Liver (tissue), 9 donors: ENCODE measurements around the gene PARD6G. TPM values are rescaled to one million over a fixed set of nuclear protein-coding genes. Genes with fewer than 3 reads are reported as not detected.

Experiments
- DNase-seq: peaks from one replicate; pipeline ENCODE4 v3.0.0-alpha.2; 2017; ENCODE audit warnings: low spot score
- H3K27ac ChIP-seq, 2 donors: one replicate each; pipeline ENCODE4 v1.7.0; 2013; ENCODE audit warnings: inconsistent platforms in 2 of 2, low read length in 2 of 2, control low read depth in 1 of 2, low read depth in 1 of 2, mild to moderate bottlenecking in 1 of 2
- H3K27me3 ChIP-seq, 4 donors: one replicate each; pipeline versions ENCODE4 v1.6.1 to v1.7.0; 2013; ENCODE audit warnings: low read length in 3 of 4, inconsistent platforms in 1 of 4, mild to moderate bottlenecking in 1 of 4, moderate library complexity in 1 of 4; ENCODE audit not compliant: control insufficient read depth in 4 of 4, insufficient read depth in 4 of 4
- H3K36me3 ChIP-seq, 4 donors: one replicate each; pipeline versions ENCODE4 v1.6.1 to v1.7.0; 2013; ENCODE audit warnings: low read length in 3 of 4, mild to moderate bottlenecking in 3 of 4, low read depth in 1 of 4, moderate library complexity in 1 of 4; ENCODE audit not compliant: control insufficient read depth in 4 of 4, insufficient read depth in 3 of 4
- H3K4me1 ChIP-seq, 4 donors: one replicate each; pipeline versions ENCODE4 v1.6.1 to v1.7.0; 2013; ENCODE audit warnings: low read length in 3 of 4, mild to moderate bottlenecking in 3 of 4, moderate library complexity in 1 of 4; ENCODE audit not compliant: control insufficient read depth in 4 of 4, insufficient read depth in 4 of 4
- H3K4me3 ChIP-seq, 3 donors: one replicate each; pipeline versions ENCODE4 v1.6.1 to v1.7.0; 2013; ENCODE audit warnings: low read length in 3 of 3, control low read depth in 1 of 3, low read depth in 1 of 3, mild to moderate bottlenecking in 1 of 3
- H3K9ac ChIP-seq, 2 donors: one replicate each; pipeline ENCODE4 v1.7.0; 2013; ENCODE audit warnings: low read length in 2 of 2, mild to moderate bottlenecking in 2 of 2, moderate library complexity in 2 of 2, control low read depth in 1 of 2, low read depth in 1 of 2
- H3K9me3 ChIP-seq, 4 donors: one replicate each; pipeline versions ENCODE4 v1.6.1 to v1.7.0; 2013; ENCODE audit warnings: low read length in 3 of 4; ENCODE audit not compliant: control insufficient read depth in 4 of 4
- EGR1 ChIP-seq, 2 donors: IDR thresholded peaks; 2 replicates each; pipeline ENCODE4 v1.6.1; 2016 to 2018; ENCODE audit warnings: antibody characterized with exemption in 2 of 2, low read depth in 2 of 2
- FOXA1 ChIP-seq: IDR thresholded peaks from 2 replicates; pipeline ENCODE4 v1.6.1; 2016; ENCODE audit warnings: antibody characterized with exemption
- FOXA2 ChIP-seq: IDR thresholded peaks from 2 replicates; pipeline ENCODE4 v1.6.1; 2016; ENCODE audit warnings: antibody characterized with exemption
- GABPA ChIP-seq, 2 donors: IDR thresholded peaks in 1 of 2; conservative IDR thresholded peaks in 1 of 2; 2 replicates each; pipeline ENCODE4 v1.6.1; 2016; ENCODE audit warnings: antibody characterized with exemption in 2 of 2, mild to moderate bottlenecking in 1 of 2, moderate library complexity in 1 of 2
- HNF4A ChIP-seq, 2 donors: conservative IDR thresholded peaks; 2 replicates each; pipeline ENCODE4 v1.6.1; 2016; ENCODE audit warnings: antibody characterized with exemption in 2 of 2, mild to moderate bottlenecking in 2 of 2
- HNF4G ChIP-seq: IDR thresholded peaks from 2 replicates; pipeline ENCODE4 v1.6.1; 2016; ENCODE audit warnings: antibody characterized with exemption
- JUND ChIP-seq, 2 donors: IDR thresholded peaks; 2 replicates each; pipeline ENCODE4 v1.6.1; 2016; ENCODE audit warnings: antibody characterized with exemption in 2 of 2
- NR2F2 ChIP-seq: IDR thresholded peaks from 2 replicates; pipeline ENCODE4 v1.6.1; 2016; ENCODE audit warnings: antibody characterized with exemption
- RAD21 ChIP-seq, 2 donors: IDR thresholded peaks; 2 replicates each; pipeline ENCODE4 v1.6.1; 2016; ENCODE audit warnings: antibody characterized with exemption in 2 of 2, mild to moderate bottlenecking in 2 of 2
- RXRA ChIP-seq, 2 donors: IDR thresholded peaks; 2 replicates each; pipeline ENCODE4 v1.6.1; 2017 to 2018; ENCODE audit warnings: antibody characterized with exemption in 2 of 2, mild to moderate bottlenecking in 1 of 2
- SP1 ChIP-seq: IDR thresholded peaks from 2 replicates; pipeline ENCODE4 v1.6.1; 2018; ENCODE audit warnings: antibody characterized with exemption, mild to moderate bottlenecking
- TAF1 ChIP-seq: conservative IDR thresholded peaks from 2 replicates; pipeline ENCODE4 v1.6.1; 2016; ENCODE audit warnings: antibody characterized with exemption, mild to moderate bottlenecking
- YY1 ChIP-seq: IDR thresholded peaks from 2 replicates; pipeline ENCODE4 v1.6.1; 2016; ENCODE audit warnings: antibody characterized with exemption, mild to moderate bottlenecking
- WGBS: extraction: QIAGEN DNeasy Blood & Tissue Kit; methylation state at CpG from one replicate; pipeline ENCODE4 v1.1.7; 2013; 5-methylcytosine and 5-hydroxymethylcytosine counted together
- polyA plus RNA-seq, 2 donors: library from polyadenylated mRNA; stranded (reverse) in 1 of 2; unstranded in 1 of 2; fragments of 200-250 nt in 1 of 2; fragments of >200 nt in 1 of 2; fragmentation: Nextera tagmentation in 1 of 2; extraction: Ambion mirVana in 1 of 2; gene quantifications; one replicate each; pipeline versions ENCODE4 v1.2.1 to v1.2.3, GENCODE V29; 2013 to 2015
- total RNA-seq, 2 donors: library from RNA; depleted of rRNA; stranded (reverse); fragments of >200 nt; gene quantifications; one replicate each; pipeline ENCODE4 v1.2.3, GENCODE V29; 2014
- TF ChIP-seq, protein P1 (sequence below): fragments of 150-350 bp; IDR thresholded peaks from 2 replicates; pipeline ENCODE4 v1.5.1; 2017; ENCODE audit warnings: improper control_type of control experiment, low read depth, low read length; ENCODE audit not compliant: missing input control
- TF ChIP-seq, protein P2 (sequence below): IDR thresholded peaks from 2 replicates; pipeline ENCODE4 v1.6.1; 2016; ENCODE audit warnings: antibody characterized with exemption
- TF ChIP-seq, protein P3 (sequence below): IDR thresholded peaks from 2 replicates; pipeline ENCODE4 v1.6.1; 2016; ENCODE audit warnings: antibody characterized with exemption, mild to moderate bottlenecking
- TF ChIP-seq, protein P4 (sequence below): IDR thresholded peaks from 2 replicates; pipeline ENCODE4 v1.6.1; 2016; ENCODE audit warnings: antibody characterized with exemption
- TF ChIP-seq, protein P5 (sequence below): IDR thresholded peaks from 2 replicates; pipeline ENCODE4 v1.6.1; 2016; ENCODE audit warnings: antibody characterized with exemption
- donor health status: healthy.
- donor health status: healthy.
- donor health status: healthy.
- donor health status: healthy.
- donor health status: healthy.

Gene PARD6G
- total and polyA plus RNA-seq, 4 donors = 0.96 to 2.4 (median 1.8) TPM

DNA sequence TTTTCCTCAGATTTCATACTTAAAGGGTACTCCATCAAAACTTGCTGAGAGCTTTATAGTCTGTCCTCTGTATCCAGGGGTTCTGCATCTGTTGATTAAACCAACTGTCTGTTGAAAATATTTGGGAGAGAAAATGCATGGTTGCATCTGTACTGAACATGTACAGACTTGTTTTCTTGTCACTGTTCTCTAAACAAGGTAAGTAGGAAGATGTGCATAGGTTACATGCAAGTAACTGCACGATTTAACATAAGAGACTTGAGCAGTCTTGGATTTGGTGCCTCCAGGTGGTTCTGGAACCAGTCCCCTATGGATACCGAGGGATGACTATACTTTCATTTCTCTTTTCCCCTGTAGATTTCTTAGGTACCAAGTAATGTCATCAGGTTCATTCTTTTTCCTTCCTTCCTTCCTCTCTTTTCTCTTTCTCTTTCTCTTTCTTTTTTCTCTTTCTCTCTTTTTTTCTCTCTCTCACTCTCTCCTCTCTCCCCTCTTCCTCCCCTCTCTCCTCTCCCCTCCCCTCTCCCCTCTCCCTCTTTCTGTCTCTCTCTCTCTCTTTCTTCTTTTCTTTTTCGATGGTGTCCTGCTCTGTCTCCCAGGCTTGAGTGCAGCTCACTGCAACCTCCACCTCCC, 115.0 kb downstream of the PARD6G start:
- Histone ChIP-seq H3K9me3 (no peaks in the 10 kb centered on the region), H3K4me3 (no peak overlapping the region), H3K27ac (no peak overlapping the region), H3K4me1 (peaks cover 0 to 4% (median 2%) of the 10 kb centered on the region in 4 donors), H3K9ac (no peak overlapping the region), H3K36me3 (peaks cover 9 to 27% (median 16%) of the 10 kb centered on the region in 4 donors), H3K27me3 (no peaks in the 10 kb centered on the region)
- WGBS = 92% methylated on average over 3 of the region's 3 CpGs
- no peak for TF ChIP-seq SP1
- TF ChIP-seq GABPA (IDR thresholded peaks at IDR 0.05 in 1 of 2, conservative IDR thresholded peaks at IDR 0.05 in 1 of 2) = no peak
- TF ChIP-seq, protein P1, sequence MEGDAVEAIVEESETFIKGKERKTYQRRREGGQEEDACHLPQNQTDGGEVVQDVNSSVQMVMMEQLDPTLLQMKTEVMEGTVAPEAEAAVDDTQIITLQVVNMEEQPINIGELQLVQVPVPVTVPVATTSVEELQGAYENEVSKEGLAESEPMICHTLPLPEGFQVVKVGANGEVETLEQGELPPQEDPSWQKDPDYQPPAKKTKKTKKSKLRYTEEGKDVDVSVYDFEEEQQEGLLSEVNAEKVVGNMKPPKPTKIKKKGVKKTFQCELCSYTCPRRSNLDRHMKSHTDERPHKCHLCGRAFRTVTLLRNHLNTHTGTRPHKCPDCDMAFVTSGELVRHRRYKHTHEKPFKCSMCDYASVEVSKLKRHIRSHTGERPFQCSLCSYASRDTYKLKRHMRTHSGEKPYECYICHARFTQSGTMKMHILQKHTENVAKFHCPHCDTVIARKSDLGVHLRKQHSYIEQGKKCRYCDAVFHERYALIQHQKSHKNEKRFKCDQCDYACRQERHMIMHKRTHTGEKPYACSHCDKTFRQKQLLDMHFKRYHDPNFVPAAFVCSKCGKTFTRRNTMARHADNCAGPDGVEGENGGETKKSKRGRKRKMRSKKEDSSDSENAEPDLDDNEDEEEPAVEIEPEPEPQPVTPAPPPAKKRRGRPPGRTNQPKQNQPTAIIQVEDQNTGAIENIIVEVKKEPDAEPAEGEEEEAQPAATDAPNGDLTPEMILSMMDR = no peak
- TF ChIP-seq, protein P2, sequence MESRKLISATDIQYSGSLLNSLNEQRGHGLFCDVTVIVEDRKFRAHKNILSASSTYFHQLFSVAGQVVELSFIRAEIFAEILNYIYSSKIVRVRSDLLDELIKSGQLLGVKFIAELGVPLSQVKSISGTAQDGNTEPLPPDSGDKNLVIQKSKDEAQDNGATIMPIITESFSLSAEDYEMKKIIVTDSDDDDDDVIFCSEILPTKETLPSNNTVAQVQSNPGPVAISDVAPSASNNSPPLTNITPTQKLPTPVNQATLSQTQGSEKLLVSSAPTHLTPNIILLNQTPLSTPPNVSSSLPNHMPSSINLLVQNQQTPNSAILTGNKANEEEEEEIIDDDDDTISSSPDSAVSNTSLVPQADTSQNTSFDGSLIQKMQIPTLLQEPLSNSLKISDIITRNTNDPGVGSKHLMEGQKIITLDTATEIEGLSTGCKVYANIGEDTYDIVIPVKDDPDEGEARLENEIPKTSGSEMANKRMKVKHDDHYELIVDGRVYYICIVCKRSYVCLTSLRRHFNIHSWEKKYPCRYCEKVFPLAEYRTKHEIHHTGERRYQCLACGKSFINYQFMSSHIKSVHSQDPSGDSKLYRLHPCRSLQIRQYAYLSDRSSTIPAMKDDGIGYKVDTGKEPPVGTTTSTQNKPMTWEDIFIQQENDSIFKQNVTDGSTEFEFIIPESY = no peak
- TF ChIP-seq RXRA (IDR thresholded peaks at IDR 0.05) = no peak
- no peak for TF ChIP-seq JUND (IDR thresholded peaks at IDR 0.05)
- TF ChIP-seq FOXA1 = no peak
- TF ChIP-seq NR2F2 = no peak
- no peak for TF ChIP-seq RAD21 (IDR thresholded peaks at IDR 0.05)
- TF ChIP-seq EGR1 (IDR thresholded peaks at IDR 0.05; ENCODE audit: low read depth in 2 of 2) = no peak
- no peak for TF ChIP-seq HNF4G
- no peak for TF ChIP-seq YY1
- no peak for TF ChIP-seq FOXA2
- TF ChIP-seq, protein P3, sequence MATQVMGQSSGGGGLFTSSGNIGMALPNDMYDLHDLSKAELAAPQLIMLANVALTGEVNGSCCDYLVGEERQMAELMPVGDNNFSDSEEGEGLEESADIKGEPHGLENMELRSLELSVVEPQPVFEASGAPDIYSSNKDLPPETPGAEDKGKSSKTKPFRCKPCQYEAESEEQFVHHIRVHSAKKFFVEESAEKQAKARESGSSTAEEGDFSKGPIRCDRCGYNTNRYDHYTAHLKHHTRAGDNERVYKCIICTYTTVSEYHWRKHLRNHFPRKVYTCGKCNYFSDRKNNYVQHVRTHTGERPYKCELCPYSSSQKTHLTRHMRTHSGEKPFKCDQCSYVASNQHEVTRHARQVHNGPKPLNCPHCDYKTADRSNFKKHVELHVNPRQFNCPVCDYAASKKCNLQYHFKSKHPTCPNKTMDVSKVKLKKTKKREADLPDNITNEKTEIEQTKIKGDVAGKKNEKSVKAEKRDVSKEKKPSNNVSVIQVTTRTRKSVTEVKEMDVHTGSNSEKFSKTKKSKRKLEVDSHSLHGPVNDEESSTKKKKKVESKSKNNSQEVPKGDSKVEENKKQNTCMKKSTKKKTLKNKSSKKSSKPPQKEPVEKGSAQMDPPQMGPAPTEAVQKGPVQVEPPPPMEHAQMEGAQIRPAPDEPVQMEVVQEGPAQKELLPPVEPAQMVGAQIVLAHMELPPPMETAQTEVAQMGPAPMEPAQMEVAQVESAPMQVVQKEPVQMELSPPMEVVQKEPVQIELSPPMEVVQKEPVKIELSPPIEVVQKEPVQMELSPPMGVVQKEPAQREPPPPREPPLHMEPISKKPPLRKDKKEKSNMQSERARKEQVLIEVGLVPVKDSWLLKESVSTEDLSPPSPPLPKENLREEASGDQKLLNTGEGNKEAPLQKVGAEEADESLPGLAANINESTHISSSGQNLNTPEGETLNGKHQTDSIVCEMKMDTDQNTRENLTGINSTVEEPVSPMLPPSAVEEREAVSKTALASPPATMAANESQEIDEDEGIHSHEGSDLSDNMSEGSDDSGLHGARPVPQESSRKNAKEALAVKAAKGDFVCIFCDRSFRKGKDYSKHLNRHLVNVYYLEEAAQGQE = no peak
- no peak for TF ChIP-seq HNF4A (conservative IDR thresholded peaks at IDR 0.05)
- TF ChIP-seq, protein P4, sequence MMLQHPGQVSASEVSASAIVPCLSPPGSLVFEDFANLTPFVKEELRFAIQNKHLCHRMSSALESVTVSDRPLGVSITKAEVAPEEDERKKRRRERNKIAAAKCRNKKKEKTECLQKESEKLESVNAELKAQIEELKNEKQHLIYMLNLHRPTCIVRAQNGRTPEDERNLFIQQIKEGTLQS = no peak
- TF ChIP-seq, protein P5, sequence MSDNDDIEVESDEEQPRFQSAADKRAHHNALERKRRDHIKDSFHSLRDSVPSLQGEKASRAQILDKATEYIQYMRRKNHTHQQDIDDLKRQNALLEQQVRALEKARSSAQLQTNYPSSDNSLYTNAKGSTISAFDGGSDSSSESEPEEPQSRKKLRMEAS = no peak
- TF ChIP-seq TAF1 = no peak
- no peak for DNase-seq
